Mammary epithelial cell (primary cell): ENCODE measurements around the gene ZNF143.

Experiments
- EZH2 ChIP-seq: IDR thresholded peaks from 2 replicates; pipeline ENCODE4 v1.6.1; 2012; ENCODE audit warnings: low read length, inconsistent platforms, borderline replicate concordance
- TF ChIP-seq, protein P1 (sequence below), 2 donors: IDR thresholded peaks in 1 of 2; conservative IDR thresholded peaks in 1 of 2; 2 replicates each; pipeline ENCODE4 v1.5.1; 2011 to 2012; ENCODE audit warnings: inconsistent platforms in 2 of 2, low read length in 2 of 2, mild to moderate bottlenecking in 2 of 2, control low read depth in 1 of 2, low read depth in 1 of 2; ENCODE audit not compliant: insufficient read depth in 1 of 2; ENCODE audit errors: extremely low read depth in 1 of 2

DNA sequence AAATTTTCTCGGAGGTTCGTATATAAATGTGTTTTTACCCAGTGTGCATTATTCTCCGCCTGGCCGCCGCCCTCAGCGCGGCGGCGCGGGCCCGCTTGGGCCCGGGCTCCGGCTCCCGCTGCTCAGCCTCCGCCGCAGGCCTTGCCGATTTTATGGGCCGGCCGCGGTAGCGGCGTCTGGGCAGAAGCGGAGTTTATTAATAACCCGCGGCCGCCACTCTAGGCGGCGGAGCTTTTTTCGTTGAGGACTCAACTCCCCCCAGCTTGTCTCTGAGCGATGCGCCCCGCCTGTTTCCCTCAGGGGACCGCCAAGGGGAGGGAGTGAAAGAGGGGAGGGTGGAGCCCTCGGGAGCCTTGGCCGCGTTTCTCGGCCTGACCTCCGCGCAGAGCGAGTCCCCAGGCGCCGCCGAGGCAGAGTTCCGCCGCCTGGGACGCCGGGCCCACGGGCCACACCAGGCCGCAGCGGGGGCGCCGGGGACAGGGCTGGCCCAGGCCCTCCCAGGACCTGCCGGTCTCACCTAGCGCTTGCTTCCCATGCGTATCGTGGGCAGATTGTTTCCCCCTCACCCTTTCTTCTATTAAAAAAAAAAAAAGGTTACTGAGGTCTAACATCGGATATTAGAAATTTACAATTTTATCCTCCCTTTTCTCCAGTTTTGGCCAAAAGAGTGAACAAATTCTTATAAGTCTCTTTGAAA, 399 bp downstream of the ZNF143 start:
- TF ChIP-seq, protein P1, sequence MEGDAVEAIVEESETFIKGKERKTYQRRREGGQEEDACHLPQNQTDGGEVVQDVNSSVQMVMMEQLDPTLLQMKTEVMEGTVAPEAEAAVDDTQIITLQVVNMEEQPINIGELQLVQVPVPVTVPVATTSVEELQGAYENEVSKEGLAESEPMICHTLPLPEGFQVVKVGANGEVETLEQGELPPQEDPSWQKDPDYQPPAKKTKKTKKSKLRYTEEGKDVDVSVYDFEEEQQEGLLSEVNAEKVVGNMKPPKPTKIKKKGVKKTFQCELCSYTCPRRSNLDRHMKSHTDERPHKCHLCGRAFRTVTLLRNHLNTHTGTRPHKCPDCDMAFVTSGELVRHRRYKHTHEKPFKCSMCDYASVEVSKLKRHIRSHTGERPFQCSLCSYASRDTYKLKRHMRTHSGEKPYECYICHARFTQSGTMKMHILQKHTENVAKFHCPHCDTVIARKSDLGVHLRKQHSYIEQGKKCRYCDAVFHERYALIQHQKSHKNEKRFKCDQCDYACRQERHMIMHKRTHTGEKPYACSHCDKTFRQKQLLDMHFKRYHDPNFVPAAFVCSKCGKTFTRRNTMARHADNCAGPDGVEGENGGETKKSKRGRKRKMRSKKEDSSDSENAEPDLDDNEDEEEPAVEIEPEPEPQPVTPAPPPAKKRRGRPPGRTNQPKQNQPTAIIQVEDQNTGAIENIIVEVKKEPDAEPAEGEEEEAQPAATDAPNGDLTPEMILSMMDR (conservative IDR thresholded peaks at IDR 0.05 in 1 of 2, IDR thresholded peaks at IDR 0.05 in 1 of 2; ENCODE audit: extremely low read depth in 1 of 2, insufficient read depth in 1 of 2, low read depth in 1 of 2, low read length in 2 of 2) = no peak
- TF ChIP-seq EZH2 = no peak
